ENCODE results near the gene VSIG10L. TPM values are rescaled to one million over a fixed set of nuclear protein-coding genes. Genes with fewer than 3 reads are reported as not detected.

VSIG10L gene
- total RNA-seq, 1 donor from 2014 or later, result 0.51 TPM

DNA sequence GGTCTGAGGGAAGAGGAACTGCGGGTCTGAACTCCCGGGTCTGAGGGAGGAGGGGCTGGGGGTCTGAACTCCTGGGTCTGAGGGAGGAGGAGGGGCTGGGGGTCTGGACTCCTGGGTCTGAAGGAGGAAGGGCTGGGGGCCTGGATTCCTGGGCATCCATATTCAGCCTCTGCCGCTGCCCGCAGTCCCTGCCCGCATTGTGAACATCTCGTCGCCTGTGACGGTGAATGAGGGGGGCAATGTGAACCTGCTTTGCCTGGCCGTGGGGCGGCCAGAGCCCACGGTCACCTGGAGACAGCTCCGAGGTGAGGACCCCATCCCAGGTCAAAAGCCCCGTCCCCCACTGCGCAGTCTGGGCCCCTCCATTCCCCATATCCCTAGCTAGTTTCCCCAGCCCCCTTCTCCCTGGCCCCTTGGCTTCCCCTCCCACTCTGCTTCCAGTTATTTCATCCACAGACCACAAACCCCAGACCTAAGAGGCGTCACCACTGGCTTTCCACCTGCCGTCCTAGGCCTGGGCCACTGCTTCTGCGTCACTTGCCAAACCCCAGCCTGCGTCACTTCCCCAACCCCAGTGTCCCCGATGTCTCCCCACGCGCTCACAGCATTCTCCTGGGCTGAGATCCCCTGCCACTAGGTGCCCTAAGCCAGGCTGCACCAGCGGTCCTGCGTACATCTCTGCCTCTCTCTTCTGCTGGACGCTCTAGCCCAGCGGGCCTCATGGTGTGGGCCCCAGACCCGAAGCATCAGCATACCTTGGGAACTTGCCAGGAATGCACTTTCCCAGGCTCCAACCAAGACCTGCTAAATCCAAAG is 16.6 kb downstream of the VSIG10L start:
- intact Hi-C loops (cut with DNase I), result no loop called here
- DNase-seq (ENCODE audit: missing footprints) (no peak), ATAC-seq (no peak)

GRCh38 chr19:51324167-51324481 is 17.8 kb downstream of the VSIG10L start:
- DNase-seq (ENCODE audit: missing footprints), result no peak
- ATAC-seq, result no peak
- intact Hi-C loops (cut with DNase I), result no loop called here

GRCh38 chr19:51323481-51324166 is 18.3 kb downstream of the VSIG10L start:
- ATAC-seq (no peak), DNase-seq (ENCODE audit: missing footprints) (no peak)
- intact Hi-C loops (cut with DNase I), result no loop called here

DNA sequence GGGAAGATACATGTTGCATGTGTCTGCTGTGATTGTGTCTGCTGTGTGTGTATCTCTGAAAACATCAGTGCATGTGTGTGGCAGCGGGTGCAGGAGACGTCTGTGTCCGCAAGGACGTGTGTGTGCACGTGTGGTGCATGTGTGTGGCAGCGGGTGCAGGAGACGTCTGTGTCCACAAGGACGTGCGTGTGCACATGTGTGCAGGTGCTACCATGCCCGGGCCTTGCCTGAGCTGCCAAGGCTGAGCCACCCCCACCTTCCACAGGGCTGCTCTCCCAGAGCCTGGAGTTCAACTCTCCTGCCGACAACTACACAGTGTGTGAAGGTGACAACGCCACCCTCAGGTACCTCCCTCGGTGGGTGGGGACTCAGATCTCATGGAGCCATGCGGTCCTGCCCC is 20.1 kb downstream of the VSIG10L start:
- ATAC-seq (no peak), DNase-seq (ENCODE audit: missing footprints) (no peak)
- intact Hi-C loops (cut with DNase I), result no loop called here

DNA sequence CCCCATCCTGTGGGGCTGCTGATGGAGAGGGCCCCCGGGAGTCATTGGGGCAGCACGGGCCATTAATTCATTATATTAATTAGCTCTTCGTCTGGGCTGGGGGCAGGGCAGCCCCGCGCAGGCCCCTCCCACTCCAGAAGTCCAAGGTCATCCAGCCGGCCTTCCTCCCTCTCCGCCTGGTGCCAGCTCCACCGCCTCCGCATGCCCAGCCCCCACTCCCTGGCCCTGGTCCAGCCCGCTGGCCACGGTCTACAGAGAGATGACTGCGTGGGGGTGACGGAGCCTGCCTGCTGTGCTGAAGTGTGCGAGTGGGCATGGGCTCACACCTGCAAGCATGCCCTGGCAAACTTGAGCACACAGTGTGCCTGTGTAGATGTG is 21.7 kb downstream of the VSIG10L start:
- DNase-seq (ENCODE audit: missing footprints) (no peak), ATAC-seq (no peak)
- intact Hi-C loops (cut with DNase I), result no loop called here

- ATAC-seq, result no peak
- intact Hi-C loops (cut with DNase I), result no loop called here
- no peak for DNase-seq (ENCODE audit: missing footprints)
Measured at GRCh38 chr19:51319649-51320279, 22.2 kb downstream of the VSIG10L start.

DNA sequence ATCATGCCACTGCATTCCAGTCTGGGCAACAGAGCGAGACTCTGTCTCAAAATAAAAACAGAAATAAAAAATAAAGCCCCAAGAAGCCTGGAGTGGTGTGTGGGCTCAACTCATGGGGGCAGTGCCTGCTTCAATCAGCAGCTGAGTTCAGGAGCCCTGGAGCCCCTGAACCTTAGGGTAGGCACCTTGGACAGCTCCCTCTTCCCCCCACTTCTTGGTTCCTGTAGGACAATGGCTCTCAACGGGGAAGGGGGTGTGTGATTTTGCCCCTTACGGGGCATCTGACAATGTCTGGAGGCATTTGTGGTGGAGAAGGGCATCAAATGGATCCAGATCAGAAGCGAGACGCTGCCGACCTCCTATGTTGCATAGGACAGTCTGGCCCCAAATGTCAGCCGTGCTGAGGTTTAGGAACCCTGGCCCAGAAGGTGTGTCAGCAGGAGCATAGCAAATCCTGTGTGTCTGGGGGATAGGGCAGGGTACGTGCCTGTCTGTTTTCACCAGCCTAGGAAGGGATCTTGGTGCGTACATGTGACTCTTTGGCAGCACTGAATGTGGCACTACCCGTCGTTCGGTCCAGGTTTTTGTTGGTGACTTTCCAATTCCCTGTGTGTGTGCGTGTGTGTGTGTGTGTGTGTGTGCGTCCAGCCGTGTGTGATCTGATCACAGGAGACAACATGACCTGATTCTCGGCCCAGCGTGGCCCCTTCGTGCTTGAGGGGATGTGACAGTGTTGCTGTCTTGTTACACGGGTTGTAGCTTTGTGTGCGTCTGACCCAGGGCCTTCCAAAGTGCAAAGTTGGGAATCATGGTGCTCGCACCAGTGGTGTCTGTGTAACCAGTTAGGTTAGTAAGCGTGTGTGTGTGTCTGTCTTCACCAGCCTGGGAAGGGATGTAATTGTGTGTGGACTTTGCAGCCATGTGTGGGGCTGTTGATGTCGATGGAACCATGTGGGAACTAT is 23.0 kb downstream of the VSIG10L start:
- ATAC-seq, result no peak
- intact Hi-C loops (cut with DNase I), result no loop called here

DNA sequence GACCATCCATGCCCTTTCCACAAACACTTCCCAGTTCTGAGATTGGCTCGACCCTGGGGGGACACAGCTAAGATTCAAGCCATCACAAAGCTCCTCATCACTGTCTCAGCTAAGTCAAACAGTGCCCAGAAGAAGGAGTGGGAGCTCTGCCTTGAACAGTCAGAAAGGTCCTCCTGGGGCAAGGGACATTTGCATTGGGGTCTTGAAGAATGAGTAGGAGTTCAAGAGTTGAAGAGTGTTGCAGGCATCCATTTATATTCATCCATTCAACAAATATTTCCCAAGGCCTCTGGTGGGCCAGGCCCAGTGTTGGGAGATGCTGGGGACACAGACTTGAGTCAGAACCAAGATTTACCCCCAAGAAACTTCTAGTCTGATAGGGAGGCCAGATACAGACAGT is 24.0 kb downstream of the VSIG10L start:
- intact Hi-C loops (cut with DNase I), result no loop called here
- DNase-seq (ENCODE audit: missing footprints) (no peak), ATAC-seq (no peak)

More for the DNA sequence above, 23.0 kb downstream of the VSIG10L start:
- DNase-seq (ENCODE audit: missing footprints), result no peak

DNA sequence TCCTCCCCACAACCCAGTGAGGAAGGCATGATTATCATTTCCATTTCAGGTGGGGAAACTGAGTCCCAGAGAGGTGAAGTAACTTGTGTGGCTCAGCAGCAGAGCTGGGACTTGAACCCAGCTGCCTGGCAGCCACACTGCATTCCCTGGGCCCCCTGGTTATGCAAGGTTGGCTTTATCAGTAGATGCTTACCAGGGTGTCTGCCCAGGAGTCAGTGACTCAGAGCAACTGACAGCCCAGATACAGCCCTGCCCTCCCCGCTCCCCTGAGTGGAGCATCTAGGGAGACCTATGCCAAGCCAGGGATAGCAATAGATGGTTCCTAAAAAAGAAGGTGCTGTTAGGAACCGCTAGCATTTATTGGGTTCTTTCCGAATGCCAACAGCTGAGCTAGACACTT is 24.6 kb downstream of the VSIG10L start:
- no peak for DNase-seq (ENCODE audit: missing footprints)
- no peak for ATAC-seq
- intact Hi-C loops (cut with DNase I), result no loop called here

DNA sequence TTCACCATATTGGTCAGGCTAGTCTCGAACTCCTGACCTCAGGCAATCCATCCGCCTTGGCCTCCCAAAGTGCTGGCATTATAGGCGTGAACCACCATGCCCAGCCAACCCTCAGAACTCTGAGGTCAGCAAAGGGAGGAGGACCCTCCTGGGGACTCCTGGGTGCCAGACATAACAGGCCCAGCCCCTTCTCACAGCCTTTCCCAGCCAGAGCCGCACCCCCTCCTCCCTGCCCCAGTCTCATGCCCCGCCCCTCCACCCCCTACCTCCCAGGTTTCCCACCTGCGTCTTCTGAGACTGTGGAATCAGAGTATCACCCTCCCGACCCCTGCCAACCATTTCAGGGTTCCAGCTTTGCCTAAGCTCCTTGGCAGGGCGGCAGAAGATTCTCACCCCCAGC is 25.3 kb downstream of the VSIG10L start:
- intact Hi-C loops (cut with DNase I), result no loop called here
- DNase-seq (ENCODE audit: missing footprints), result no peak
- ATAC-seq, result no peak

GRCh38 chr19:51311351-51312257 is 30.3 kb downstream of the VSIG10L start, which contains the start of gene IGLON5:
Gene IGLON5 (plus strand): TSS chr19:51311644. CDS start chr19:51311848, 204 bp downstream.
- intact Hi-C loops (cut with DNase I), result no loop called here
- ATAC-seq (no peak), DNase-seq (ENCODE audit: missing footprints) (no peak)

GRCh38 chr19:51305479-51305878 is 36.5 kb downstream of the VSIG10L start:
- ATAC-seq, result no peak
- intact Hi-C loops (cut with DNase I), result no loop called here
- DNase-seq (ENCODE audit: missing footprints), result no peak

DNA sequence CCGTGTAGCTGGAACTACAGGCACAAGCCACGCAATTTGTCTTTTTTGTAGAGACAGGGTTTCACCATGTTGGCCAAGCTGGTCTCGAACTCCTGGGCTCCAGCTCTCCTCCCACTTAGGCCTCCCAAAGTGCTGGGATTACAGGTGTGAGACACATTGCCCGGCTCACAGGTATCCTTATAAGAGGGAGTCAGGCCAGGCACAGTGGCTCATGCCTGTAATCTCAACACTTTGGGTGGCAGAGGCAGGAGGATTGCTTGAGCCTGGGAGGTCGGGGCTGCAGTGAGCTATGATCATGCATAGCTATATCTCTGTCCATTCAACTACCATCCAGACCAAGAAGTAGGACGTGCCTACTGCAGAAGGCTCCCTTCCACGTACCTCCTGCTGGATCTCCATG is 40.7 kb downstream of the VSIG10L start:
- ATAC-seq (no peak), DNase-seq (ENCODE audit: missing footprints) (no peak)
- intact Hi-C loops (cut with DNase I), result no loop called here

- intact Hi-C loops (cut with DNase I), result no loop called here
- DNase-seq (ENCODE audit: missing footprints) (no peak), ATAC-seq (no peak)
Measured at GRCh38 chr19:51297406-51297805, 44.5 kb downstream of the VSIG10L start.

GRCh38 chr19:51296336-51297093 is 45.4 kb downstream of the VSIG10L start:
- no peak for ATAC-seq
- intact Hi-C loops (cut with DNase I), result no loop called here

GRCh38 chr19:51295382-51296126 is 46.4 kb downstream of the VSIG10L start:
- intact Hi-C loops (cut with DNase I), result no loop called here
- ATAC-seq, result no peak
- no peak for DNase-seq (ENCODE audit: missing footprints)

More at GRCh38 chr19:51296336-51297093, 45.4 kb downstream of the VSIG10L start:
- DNase-seq (ENCODE audit: missing footprints), result no peak

DNA sequence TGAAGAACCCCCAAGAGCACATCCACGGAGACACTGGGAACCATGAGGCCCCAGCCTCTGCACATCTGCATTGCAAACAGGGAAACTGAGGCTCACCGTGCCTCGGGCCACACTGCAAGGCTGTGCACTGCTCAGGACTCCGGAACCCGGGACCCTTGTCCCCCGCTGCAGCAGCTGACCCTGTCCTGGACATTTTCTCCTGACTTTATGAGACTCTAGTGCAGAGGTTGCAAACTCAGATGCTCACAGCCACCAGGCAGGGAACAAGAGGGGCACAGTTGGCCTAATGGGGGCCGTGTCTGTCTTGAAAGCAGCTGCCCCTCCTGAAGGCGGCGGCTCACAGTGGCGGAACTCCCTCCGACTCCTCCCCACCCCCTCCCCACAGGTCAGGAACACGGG is 47.0 kb downstream of the VSIG10L start:
- intact Hi-C loops (cut with DNase I), result no loop called here
- ATAC-seq (no peak), DNase-seq (ENCODE audit: missing footprints) (no peak)

Measured in Right ventricle myocardium inferior (tissue), 1 donor.